Keratinocyte (primary cell): ENCODE results near the gene LRRC46. TPM values are rescaled to one million over a fixed set of nuclear protein-coding genes. Genes with fewer than 3 reads are reported as not detected.

Source experiments
- DNase-seq: peaks from one replicate; pipeline ENCODE4 v3.0.0-alpha.2; 2011; ENCODE audit warnings: low read depth, missing footprints, low spot score
- FAIRE-seq: peaks from 2 replicates; lab custom pipeline; 2011; peaks lifted over from hg19 to GRCh38; lab: Jason Lieb, UNC
- H2AFZ ChIP-seq: 2 replicates; pipeline ENCODE4 v1.6.0; 2012; ENCODE audit warnings: low read length, control low read depth, inconsistent platforms; ENCODE audit not compliant: control insufficient read depth
- H3K27ac ChIP-seq: 2 replicates; pipeline ENCODE4 v1.5.1; 2011; ENCODE audit warnings: low read length; ENCODE audit not compliant: control insufficient read depth, insufficient read depth
- H3K27me3 ChIP-seq: 3 replicates; pipeline ENCODE4 v1.6.0; 2011; ENCODE audit warnings: low read length; ENCODE audit not compliant: control insufficient read depth, insufficient read depth; ENCODE audit errors: extremely low read depth
- H3K36me3 ChIP-seq, 2 experiments: 2 replicates in 1 of 2; 3 replicates in 1 of 2; pipeline ENCODE4 v1.5.1; 2011; ENCODE audit warnings: low read length in 2 of 2, mild to moderate bottlenecking in 1 of 2; ENCODE audit not compliant: control insufficient read depth in 2 of 2, insufficient read depth in 2 of 2; ENCODE audit errors: extremely low read depth in 1 of 2
- H3K4me1 ChIP-seq: 3 replicates; pipeline ENCODE4 v1.5.1; 2011; ENCODE audit warnings: low read length; ENCODE audit not compliant: control insufficient read depth, insufficient read depth; ENCODE audit errors: extremely low read depth
- H3K4me2 ChIP-seq: 3 replicates; pipeline ENCODE4 v1.6.0; 2011; ENCODE audit warnings: low read depth, low read length; ENCODE audit not compliant: control insufficient read depth, insufficient read depth; ENCODE audit errors: extremely low read depth
- H3K4me3 ChIP-seq, 3 experiments: fragments of 200-600 bp in 1 of 3; sonication (generic) in 1 of 3; 2 replicates in 2 of 3; 3 replicates in 1 of 3; pipeline ENCODE4 v1.5.1; 2011 to 2016; ENCODE audit warnings: low read length in 3 of 3, mild to moderate bottlenecking in 3 of 3, control low read depth in 2 of 3, inconsistent platforms in 1 of 3, low read depth in 1 of 3, mixed read lengths in 1 of 3, mixed run types in 1 of 3, moderate library complexity in 1 of 3; ENCODE audit not compliant: control insufficient read depth in 2 of 3, insufficient read depth in 2 of 3; ENCODE audit errors: extremely low read depth in 1 of 3
- H3K79me2 ChIP-seq: 2 replicates; pipeline ENCODE4 v1.6.0; 2012; ENCODE audit warnings: low read length; ENCODE audit not compliant: control insufficient read depth, insufficient read depth
- H3K9ac ChIP-seq: 3 replicates; pipeline ENCODE4 v1.6.0; 2011; ENCODE audit warnings: low read length; ENCODE audit not compliant: control insufficient read depth, insufficient read depth; ENCODE audit errors: extremely low read depth
- H3K9me1 ChIP-seq: 3 replicates; pipeline ENCODE4 v1.6.0; 2011; ENCODE audit warnings: low read length; ENCODE audit not compliant: control insufficient read depth, insufficient read depth; ENCODE audit errors: extremely low read depth
- H3K9me3 ChIP-seq: 2 replicates; pipeline ENCODE4 v1.5.1; 2012; ENCODE audit warnings: low read depth, low read length; ENCODE audit not compliant: control insufficient read depth
- H4K20me1 ChIP-seq: 3 replicates; pipeline ENCODE4 v1.6.0; 2011; ENCODE audit warnings: low read length; ENCODE audit not compliant: control insufficient read depth, insufficient read depth; ENCODE audit errors: extremely low read depth
- EZH2 ChIP-seq: IDR thresholded peaks from one replicate; pipeline ENCODE4 v1.6.1; 2012; ENCODE audit warnings: inconsistent platforms, mild to moderate bottlenecking, low read length, moderate library complexity
- dilution Hi-C: fragments of 300-500 bp; cut with MboI; formaldehyde crosslinking; loops from one replicate; pipeline ENCODE4 v1.7.0; 2020; ENCODE audit warnings: low sequenced_read_pairs; ENCODE audit not compliant: extremely low pct_ligation_motif_present
- polyA plus RNA-seq, 5 experiments: library from polyadenylated mRNA; depleted of rRNA in 3 of 5; stranded (reverse) in 3 of 5; stranded (forward) in 1 of 5; unstranded in 1 of 5; fragments of >200 nt; gene quantifications; 1 replicate in 1 of 5; 2 replicates in 3 of 5; 3 replicates in 1 of 5; pipeline versions ENCODE4 v1.2.1 to v1.2.3, GENCODE V29; 2011 to 2012; ENCODE audit warnings: missing spikeins in 2 of 5, low read depth in 1 of 5, low replicate concordance in 1 of 5
- TF ChIP-seq, protein P1 (sequence below), 3 experiments: IDR thresholded peaks in 1 of 3; conservative IDR thresholded peaks in 1 of 3; optimal IDR thresholded peaks in 1 of 3; 2 replicates in 2 of 3; 3 replicates in 1 of 3; pipeline versions ENCODE3 to v1.5.1; 2011; ENCODE audit warnings: low read length in 3 of 3, mild to moderate bottlenecking in 3 of 3, moderate library complexity in 2 of 3, control low read depth in 1 of 3, inconsistent platforms in 1 of 3; ENCODE audit not compliant: insufficient read depth in 2 of 3; ENCODE audit errors: extremely low read depth in 1 of 3

LRRC46 gene
- polyA plus RNA-seq, 1 donor (not counting 4 experiments of a cell fraction or from before 2014, with no cell fraction given): 0.43 TPM

DNA sequence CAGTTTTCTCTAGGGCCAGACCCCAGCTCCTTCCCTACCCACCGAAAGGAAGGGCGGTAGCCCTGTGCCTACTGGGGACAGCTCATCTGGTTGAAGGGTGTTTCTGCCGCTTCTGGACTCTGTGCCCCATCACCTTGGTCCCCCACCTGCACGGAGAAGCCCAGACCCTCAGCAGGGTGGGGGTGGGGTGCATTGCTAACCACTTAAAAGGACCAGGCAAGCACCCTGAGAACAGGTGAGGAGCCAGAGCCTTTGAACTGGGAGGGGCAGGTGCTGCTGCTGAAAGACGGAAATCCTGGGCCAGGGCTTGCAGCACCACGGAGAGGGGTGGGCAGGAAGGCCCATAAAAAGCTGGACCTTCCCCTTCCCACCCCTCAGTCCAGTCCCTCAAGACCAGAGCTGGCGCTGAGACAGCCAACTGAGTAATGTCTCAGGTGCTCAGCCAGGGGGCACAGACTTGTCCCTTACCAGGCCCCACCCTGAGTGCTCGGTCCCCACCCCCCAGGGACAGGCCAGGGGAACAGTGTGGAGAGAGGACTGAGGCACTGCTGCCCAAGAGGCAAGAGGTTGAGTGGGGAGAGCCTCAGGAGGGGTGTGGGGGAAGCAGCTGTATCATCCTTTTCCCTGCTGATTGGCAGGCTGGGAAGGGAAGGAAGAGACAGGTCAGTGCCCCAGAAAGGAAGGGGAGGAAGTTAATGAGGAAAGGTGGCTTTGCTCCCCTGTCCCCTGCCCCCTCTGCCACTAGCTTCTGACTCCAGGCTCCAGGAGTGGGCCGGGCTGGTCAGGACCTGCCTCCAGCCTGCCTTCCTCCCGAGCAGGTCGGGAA lies 53.6 kb downstream of the LRRC46 start:
- no peak for FAIRE-seq
- Histone ChIP-seq H2AFZ (peak overlapping the region; percentile 29), H3K4me2 (no peak overlapping the region), H3K4me3 (no peak overlapping the region), H3K9me1 (no peaks in the 10 kb centered on the region), H3K9me3 (no peaks in the 10 kb centered on the region), H3K27me3 (no peaks in the 10 kb centered on the region), H3K79me2 (no peaks in the 10 kb centered on the region), H3K4me1 (peaks cover 13% of the 10 kb centered on the region), H3K27ac (no peak overlapping the region), H4K20me1 (no peaks in the 10 kb centered on the region), H3K36me3 (no peaks in the 10 kb centered on the region), H3K9ac (no peak overlapping the region)
- no peak for TF ChIP-seq EZH2
- TF ChIP-seq, protein P1, sequence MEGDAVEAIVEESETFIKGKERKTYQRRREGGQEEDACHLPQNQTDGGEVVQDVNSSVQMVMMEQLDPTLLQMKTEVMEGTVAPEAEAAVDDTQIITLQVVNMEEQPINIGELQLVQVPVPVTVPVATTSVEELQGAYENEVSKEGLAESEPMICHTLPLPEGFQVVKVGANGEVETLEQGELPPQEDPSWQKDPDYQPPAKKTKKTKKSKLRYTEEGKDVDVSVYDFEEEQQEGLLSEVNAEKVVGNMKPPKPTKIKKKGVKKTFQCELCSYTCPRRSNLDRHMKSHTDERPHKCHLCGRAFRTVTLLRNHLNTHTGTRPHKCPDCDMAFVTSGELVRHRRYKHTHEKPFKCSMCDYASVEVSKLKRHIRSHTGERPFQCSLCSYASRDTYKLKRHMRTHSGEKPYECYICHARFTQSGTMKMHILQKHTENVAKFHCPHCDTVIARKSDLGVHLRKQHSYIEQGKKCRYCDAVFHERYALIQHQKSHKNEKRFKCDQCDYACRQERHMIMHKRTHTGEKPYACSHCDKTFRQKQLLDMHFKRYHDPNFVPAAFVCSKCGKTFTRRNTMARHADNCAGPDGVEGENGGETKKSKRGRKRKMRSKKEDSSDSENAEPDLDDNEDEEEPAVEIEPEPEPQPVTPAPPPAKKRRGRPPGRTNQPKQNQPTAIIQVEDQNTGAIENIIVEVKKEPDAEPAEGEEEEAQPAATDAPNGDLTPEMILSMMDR (optimal IDR thresholded peaks at IDR 0.05 in 1 of 3, IDR thresholded peaks at IDR 0.05 in 1 of 3, conservative IDR thresholded peaks at IDR 0.05 in 1 of 3; ENCODE audit: extremely low read depth in 1 of 3, insufficient read depth in 2 of 3, low read length in 3 of 3): no peak
- dilution Hi-C loops: no loop called here
- no peak for DNase-seq

Other genes with a start within 250 kb of the LRRC46 start
- gene KPNB1, start 181.8 kb upstream of the LRRC46 start, polyA plus RNA-seq: 167 to 220 TPM (median 219 TPM) in 3 replicates
- 4.3 to 6.0 TPM (median 5.6 TPM) in 3 replicates for gene TBKBP1, start 137.5 kb upstream of the LRRC46 start, polyA plus RNA-seq
- gene TBX21, start 98.4 kb upstream of the LRRC46 start, polyA plus RNA-seq: not detected in 3 replicates
- 1.9 to 3.4 TPM (median 2.2 TPM) in 3 replicates for gene OSBPL7, start 9.9 kb upstream of the LRRC46 start, polyA plus RNA-seq
- gene MRPL10, start 129 bp upstream of the LRRC46 start, polyA plus RNA-seq: 42.4 to 52.5 TPM (median 43.1 TPM) in 3 replicates
- gene SCRN2, start 9.6 kb downstream of the LRRC46 start, polyA plus RNA-seq: 17.1 to 26.4 TPM (median 24.8 TPM) in 3 replicates
- gene SP6, start 19.5 kb downstream of the LRRC46 start, polyA plus RNA-seq: 2.0 to 3.0 TPM (median 2.0 TPM) in 3 replicates
- 1.4 to 3.9 TPM (median 2.1 TPM) in 3 replicates for gene SP2, start 64.6 kb downstream of the LRRC46 start, polyA plus RNA-seq
- 35.5 to 71.9 TPM (median 41.1 TPM) in 3 replicates for gene PNPO, start 109.9 kb downstream of the LRRC46 start, polyA plus RNA-seq
- 0.06 to 0.24 TPM (median 0.16 TPM) in 3 replicates for gene PRR15L, start 126.2 kb downstream of the LRRC46 start, polyA plus RNA-seq
- 62.7 to 79.4 TPM (median 63.9 TPM) in 3 replicates for gene CDK5RAP3, start 139.4 kb downstream of the LRRC46 start, polyA plus RNA-seq
- gene COPZ2, start 206.1 kb downstream of the LRRC46 start, polyA plus RNA-seq: 11.1 to 18.0 TPM (median 12.5 TPM) in 3 replicates
- gene NFE2L1, start 216.7 kb downstream of the LRRC46 start, polyA plus RNA-seq: 169 to 284 TPM (median 208 TPM) in 3 replicates